PC-9 (cell line): Measurements from ENCODE around the gene DNASE1L2. TPM values are rescaled to one million over a fixed set of nuclear protein-coding genes. Genes with fewer than 3 reads are reported as not detected.

Experiments used
- Bru-seq: library from RNA; stranded (reverse); fragments of 400-500 nt; gene quantifications from one replicate; lab custom pipeline; 2021; lab: Mats Ljungman, UMichigan
- BruChase-seq, 2 experiments: library from RNA; stranded (reverse); fragments of 400-500 nt; gene quantifications; one replicate each; lab custom pipeline; 2021; lab: Mats Ljungman, UMichigan
- BruUV-seq: library from RNA; stranded (reverse); fragments of 400-500 nt; replicated peaks from 2 replicates; lab custom pipeline; 2021; lab: Mats Ljungman, UMichigan
- CTCF ChIA-PET: fragments of 300-600 bp; sonication (Branson Sonifier 250); formaldehyde crosslinking; loops from one replicate; lab custom pipeline; 2022; ENCODE audit warnings: antibody characterized with exemption; lab: Charles Lee
- POLR2A ChIA-PET: fragments of 300-600 bp; sonication (Branson Sonifier 250); formaldehyde crosslinking; loops from one replicate; lab custom pipeline; 2022; ENCODE audit warnings: antibody characterized with exemption; ENCODE audit not compliant: unreplicated experiment; lab: Charles Lee
- DNase-seq, 2 experiments: peaks; one replicate each; pipeline versions ENCODE4 v3.0.0 to v3.0.0-alpha.2; 2015 to 2022; ENCODE audit warnings: mixed read lengths in 1 of 2
- H2AFZ ChIP-seq: fragments of 200-600 bp; sonication (generic); 2 replicates; pipeline ENCODE4 v1.8.1; 2017; ENCODE audit warnings: antibody characterized with exemption
- H3F3A ChIP-seq: fragments of 200-600 bp; sonication (generic); 2 replicates; pipeline ENCODE4 v1.8.1; 2017; ENCODE audit warnings: antibody characterized with exemption, mild to moderate bottlenecking, low read depth; ENCODE audit not compliant: insufficient read depth
- H3K27ac ChIP-seq: fragments of 200-600 bp; sonication (generic); 2 replicates; pipeline ENCODE4 v1.6.1; 2016; ENCODE audit warnings: mixed run types
- H3K27me3 ChIP-seq: fragments of 200-600 bp; sonication (generic); 2 replicates; pipeline ENCODE4 v1.6.1; 2016; ENCODE audit warnings: low read depth, mixed run types; ENCODE audit not compliant: insufficient read depth
- H3K36me3 ChIP-seq: fragments of 200-600 bp; sonication (generic); 2 replicates; pipeline ENCODE4 v1.6.1; 2016; ENCODE audit warnings: low read depth, mixed run types
- H3K4me1 ChIP-seq: fragments of 200-600 bp; sonication (generic); replicated peaks from 2 replicates; pipeline ENCODE4 v1.6.1; 2016; ENCODE audit warnings: mixed run types; ENCODE audit not compliant: insufficient read depth
- H3K4me2 ChIP-seq: fragments of 200-600 bp; sonication (generic); 2 replicates; pipeline ENCODE4 v1.6.1; 2017; ENCODE audit warnings: mixed run types
- H3K4me3 ChIP-seq: fragments of 200-600 bp; sonication (generic); 2 replicates; pipeline ENCODE4 v1.6.1; 2016; ENCODE audit warnings: mixed run types
- H3K79me2 ChIP-seq: fragments of 200-600 bp; sonication (generic); 2 replicates; pipeline ENCODE4 v1.6.1; 2017; ENCODE audit warnings: low read depth, mixed run types
- H3K9me2 ChIP-seq: fragments of 200-600 bp; sonication (generic); 2 replicates; pipeline ENCODE4 v1.8.1; 2017; ENCODE audit warnings: mild to moderate bottlenecking; ENCODE audit not compliant: insufficient read depth
- H3K9me3 ChIP-seq: fragments of 200-600 bp; sonication (generic); 2 replicates; pipeline ENCODE4 v1.8.1; 2016; ENCODE audit warnings: low read depth; ENCODE audit not compliant: insufficient read depth
- H4K20me1 ChIP-seq: fragments of 200-600 bp; sonication (generic); 2 replicates; pipeline ENCODE4 v1.8.1; 2017; ENCODE audit not compliant: insufficient read depth
- CTCF ChIP-seq: fragments of 200-600 bp; sonication (generic); conservative IDR thresholded peaks from 2 replicates; pipeline ENCODE4 v1.6.1; 2017; ENCODE audit warnings: mixed run types, antibody characterized with exemption, mild to moderate bottlenecking, moderate library complexity
- EZH2 ChIP-seq: fragments of 200-600 bp; sonication (generic); IDR thresholded peaks from 2 replicates; pipeline ENCODE4 v1.8.0; 2017; ENCODE audit warnings: antibody characterized with exemption, low read depth
- intact Hi-C: fragments of 100-400 bp; cut with micrococcal nuclease; formaldehyde crosslinking; loops from one replicate; pipeline ENCODE4 v1.10.0; 2022; ENCODE audit not compliant: unreplicated experiment
- long read RNA-seq: library from polyadenylated mRNA; stranded (forward); transcript quantifications from one replicate; pipeline ENCODE4 v2.0.0, GENCODE V29; 2022
- total RNA-seq: library from RNA; stranded (reverse); gene quantifications from 2 replicates; pipeline ENCODE4 v1.2.3, GENCODE V29; 2021

The DNASE1L2 gene
- total RNA-seq (6.0 and 7.3 TPM in 2 replicates), Bru-seq, nascent RNA (percentile 37 among the genes with signal in this experiment), BruChase-seq, experiment 1, labeled RNA remaining after a 2-hour chase (percentile 49 among the genes with signal in this experiment), BruChase-seq, experiment 2, labeled RNA remaining after a 6-hour chase (percentile 55 among the genes with signal in this experiment)
- long read RNA-seq, partial matches to known transcripts = 0 of 1 reads
- long read RNA-seq, other reads (novel, unspliced or antisense) = 1 of 1 reads

GRCh38 chr16:2236337-2237101 lies at the start of gene DNASE1L2:
Gene DNASE1L2, plus strand, starts transcription at chr16:2236444. Its CDS starts 373 bp downstream, at chr16:2236817.
- ChIA-PET CTCF (no interaction called here), POLR2A (interaction anchor here (0.6 kb wide), 1 partner anchor 14 kb away, joined by 4 read pairs; no protein-coding TSS in a partner anchor)
- Histone ChIP-seq H4K20me1 (peaks cover 17% of the 10 kb centered on the region; the same call in 1 of the 2 replicates), H3K27ac (no peak within 1 kb of the TSS), H3K4me1 (no peaks in the 10 kb centered on the region), H3K27me3 (no peaks in the 10 kb centered on the region), H3K9me3 (no peaks in the 10 kb centered on the region), H3K9me2 (no peaks in the 10 kb centered on the region), H3K36me3 (no peaks in the 10 kb centered on the region), H2AFZ (no peak within 1 kb of the TSS), H3K4me2 (no peak within 1 kb of the TSS), H3K79me2 (no peaks in the 10 kb centered on the region), H3K4me3 (no peak within 1 kb of the TSS), H3F3A (peaks cover 31% of the 10 kb centered on the region)
- TF ChIP-seq CTCF (no peak), EZH2 (no peak)
- DNase-seq = no peak
- intact Hi-C loops = no loop called here
- BruUV-seq = no TSS peak

- no peak overlapping the region for H3K4me2 ChIP-seq
- no peaks in the 10 kb centered on the region for H3K36me3 ChIP-seq
- BruUV-seq = no TSS peak
- TF ChIP-seq CTCF (no peak), EZH2 (no peak)
- no peaks in the 10 kb centered on the region for H4K20me1 ChIP-seq
- ChIA-PET CTCF (no interaction called here), POLR2A (no interaction called here)
- H3K27ac ChIP-seq = no peak overlapping the region
- no peak for DNase-seq
- H2AFZ ChIP-seq = no peak overlapping the region
- H3K79me2 ChIP-seq = no peaks in the 10 kb centered on the region
- no peak overlapping the region for H3K4me3 ChIP-seq
- H3K9me3 ChIP-seq = no peaks in the 10 kb centered on the region
- H3K9me2 ChIP-seq = no peaks in the 10 kb centered on the region
- no peaks in the 10 kb centered on the region for H3F3A ChIP-seq
- no peaks in the 10 kb centered on the region for H3K4me1 ChIP-seq
- no peaks in the 10 kb centered on the region for H3K27me3 ChIP-seq
- intact Hi-C loops = no loop called here
Measured at GRCh38 chr16:2186505-2186904, 49.7 kb upstream of the DNASE1L2 start.

- intact Hi-C loops = no loop called here
- H4K20me1 ChIP-seq = no peaks in the 10 kb centered on the region
- no peaks in the 10 kb centered on the region for H3K27me3 ChIP-seq
- no peak overlapping the region for H3K4me3 ChIP-seq
- H3F3A ChIP-seq = no peaks in the 10 kb centered on the region
- no peaks in the 10 kb centered on the region for H3K36me3 ChIP-seq
- no peaks in the 10 kb centered on the region for H3K9me3 ChIP-seq
- no peaks in the 10 kb centered on the region for H3K9me2 ChIP-seq
- ChIA-PET CTCF (no interaction called here), POLR2A (no interaction called here)
- H3K79me2 ChIP-seq = no peaks in the 10 kb centered on the region
- no peak for DNase-seq
- no TSS peak for BruUV-seq
- H2AFZ ChIP-seq = no peak overlapping the region
- no peak for TF ChIP-seq EZH2
- no peak for TF ChIP-seq CTCF
- H3K27ac ChIP-seq = no peak overlapping the region
- no peaks in the 10 kb centered on the region for H3K4me1 ChIP-seq
- no peak overlapping the region for H3K4me2 ChIP-seq
Measured at GRCh38 chr16:2187212-2187611, 49.0 kb upstream of the DNASE1L2 start.
